Measurements from ENCODE around the gene TRIM32. TPM values are rescaled to one million over a fixed set of nuclear protein-coding genes. Genes with fewer than 3 reads are reported as not detected.

TRIM32 gene
- polyA plus RNA-seq, 2 of the 4 experiments (the other 2 are of a cell fraction) = 17.6 to 23.8 TPM

DNA sequence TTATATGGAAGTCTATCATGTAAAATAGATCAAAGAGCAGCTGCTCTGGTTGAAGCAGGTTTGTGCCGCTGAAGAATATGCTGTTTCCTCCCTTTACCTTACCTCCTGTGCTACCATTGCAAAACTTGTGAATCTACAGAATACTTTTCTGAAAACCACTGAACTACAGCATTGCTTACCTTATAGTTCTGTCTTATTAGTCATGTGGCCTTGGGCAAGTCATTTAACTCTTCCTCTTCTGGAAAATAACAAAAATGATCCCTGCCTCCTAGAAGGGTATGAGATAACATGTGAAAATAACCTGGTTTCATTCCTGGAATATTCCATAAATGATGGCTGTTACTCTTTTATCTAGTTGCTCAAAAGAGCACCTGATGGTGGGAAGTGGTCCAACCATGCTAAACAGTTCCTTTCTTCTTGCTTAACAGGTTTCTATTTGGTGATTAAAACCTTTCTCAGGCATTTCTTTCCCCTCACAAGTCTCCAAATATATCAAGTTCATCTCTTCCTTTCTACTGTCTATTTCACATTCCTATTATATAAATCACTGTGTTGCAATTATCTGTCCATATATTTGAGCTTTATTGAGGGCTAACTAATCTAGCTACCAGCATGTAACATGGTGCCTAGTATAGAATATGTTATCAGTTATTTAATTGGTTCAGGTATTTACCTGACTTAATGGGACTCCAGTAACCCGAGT, 15.0 kb downstream of the TRIM32 start (continued):
- TF ChIP-seq, protein P1, sequence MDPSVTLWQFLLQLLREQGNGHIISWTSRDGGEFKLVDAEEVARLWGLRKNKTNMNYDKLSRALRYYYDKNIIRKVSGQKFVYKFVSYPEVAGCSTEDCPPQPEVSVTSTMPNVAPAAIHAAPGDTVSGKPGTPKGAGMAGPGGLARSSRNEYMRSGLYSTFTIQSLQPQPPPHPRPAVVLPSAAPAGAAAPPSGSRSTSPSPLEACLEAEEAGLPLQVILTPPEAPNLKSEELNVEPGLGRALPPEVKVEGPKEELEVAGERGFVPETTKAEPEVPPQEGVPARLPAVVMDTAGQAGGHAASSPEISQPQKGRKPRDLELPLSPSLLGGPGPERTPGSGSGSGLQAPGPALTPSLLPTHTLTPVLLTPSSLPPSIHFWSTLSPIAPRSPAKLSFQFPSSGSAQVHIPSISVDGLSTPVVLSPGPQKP (IDR thresholded peaks at IDR 0.05; ENCODE audit: low read depth, low read length) = no peak
- TF ChIP-seq HOXB13 (CRISPR knock-in tag; IDR thresholded peaks at IDR 0.05; ENCODE audit: low read depth) = no peak
- no peak for TF ChIP-seq CTCF (IDR thresholded peaks at IDR 0.05)
- no peak for TF ChIP-seq SREBF2 (IDR thresholded peaks at IDR 0.05)
- TF ChIP-seq RCOR1 (IDR thresholded peaks at IDR 0.05; ENCODE audit: low read depth, low read length) = no peak
- TF ChIP-seq, protein P2, sequence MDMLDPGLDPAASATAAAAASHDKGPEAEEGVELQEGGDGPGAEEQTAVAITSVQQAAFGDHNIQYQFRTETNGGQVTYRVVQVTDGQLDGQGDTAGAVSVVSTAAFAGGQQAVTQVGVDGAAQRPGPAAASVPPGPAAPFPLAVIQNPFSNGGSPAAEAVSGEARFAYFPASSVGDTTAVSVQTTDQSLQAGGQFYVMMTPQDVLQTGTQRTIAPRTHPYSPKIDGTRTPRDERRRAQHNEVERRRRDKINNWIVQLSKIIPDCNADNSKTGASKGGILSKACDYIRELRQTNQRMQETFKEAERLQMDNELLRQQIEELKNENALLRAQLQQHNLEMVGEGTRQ (IDR thresholded peaks at IDR 0.05) = no peak

DNA sequence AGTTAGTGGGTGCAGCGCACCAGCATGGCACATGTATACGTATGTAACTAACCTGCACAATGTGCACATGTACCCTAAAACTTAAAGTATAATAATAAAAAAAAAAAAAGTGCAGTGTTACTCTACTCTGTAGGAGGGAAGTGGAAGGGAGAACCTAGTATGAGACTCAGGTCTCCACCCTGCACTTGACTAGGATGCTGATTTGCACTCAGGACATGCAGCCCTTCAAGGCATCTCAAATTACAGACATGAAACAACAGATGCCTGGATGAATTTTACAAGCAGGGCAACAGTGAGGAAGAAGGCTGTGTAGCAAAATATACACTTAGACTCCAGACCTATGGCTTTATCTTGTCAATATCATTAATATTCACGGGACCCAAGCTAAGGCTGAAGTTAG, 16.5 kb downstream of the TRIM32 start:
- 92% methylated on average over 3 of the region's 3 CpGs for WGBS (ENCODE audit: missing lambda C conversion rate)
- TF ChIP-seq, protein P3, sequence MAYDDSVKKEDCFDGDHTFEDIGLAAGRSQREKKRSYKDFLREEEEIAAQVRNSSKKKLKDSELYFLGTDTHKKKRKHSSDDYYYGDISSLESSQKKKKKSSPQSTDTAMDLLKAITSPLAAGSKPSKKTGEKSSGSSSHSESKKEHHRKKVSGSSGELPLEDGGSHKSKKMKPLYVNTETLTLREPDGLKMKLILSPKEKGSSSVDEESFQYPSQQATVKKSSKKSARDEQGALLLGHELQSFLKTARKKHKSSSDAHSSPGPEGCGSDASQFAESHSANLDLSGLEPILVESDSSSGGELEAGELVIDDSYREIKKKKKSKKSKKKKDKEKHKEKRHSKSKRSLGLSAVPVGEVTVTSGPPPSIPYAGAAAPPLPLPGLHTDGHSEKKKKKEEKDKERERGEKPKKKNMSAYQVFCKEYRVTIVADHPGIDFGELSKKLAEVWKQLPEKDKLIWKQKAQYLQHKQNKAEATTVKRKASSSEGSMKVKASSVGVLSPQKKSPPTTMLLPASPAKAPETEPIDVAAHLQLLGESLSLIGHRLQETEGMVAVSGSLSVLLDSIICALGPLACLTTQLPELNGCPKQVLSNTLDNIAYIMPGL (CRISPR knock-in tag; IDR thresholded peaks at IDR 0.05; ENCODE audit: borderline replicate concordance) = no peak
- TF ChIP-seq, protein P4, sequence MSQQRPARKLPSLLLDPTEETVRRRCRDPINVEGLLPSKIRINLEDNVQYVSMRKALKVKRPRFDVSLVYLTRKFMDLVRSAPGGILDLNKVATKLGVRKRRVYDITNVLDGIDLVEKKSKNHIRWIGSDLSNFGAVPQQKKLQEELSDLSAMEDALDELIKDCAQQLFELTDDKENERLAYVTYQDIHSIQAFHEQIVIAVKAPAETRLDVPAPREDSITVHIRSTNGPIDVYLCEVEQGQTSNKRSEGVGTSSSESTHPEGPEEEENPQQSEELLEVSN (IDR thresholded peaks at IDR 0.05; ENCODE audit: borderline replicate concordance, low read depth) = no peak
- TF ChIP-seq SMC3 (IDR thresholded peaks at IDR 0.05) = no peak
- no peak for TF ChIP-seq FOXS1 (CRISPR knock-in tag; IDR thresholded peaks at IDR 0.05)
- TF ChIP-seq KDM1A (IDR thresholded peaks at IDR 0.05; ENCODE audit: low read depth) = no peak
- no peak for TF ChIP-seq ESRRA (IDR thresholded peaks at IDR 0.05; ENCODE audit: borderline replicate concordance, low read length)
- no peak for TF ChIP-seq EHMT2 (IDR thresholded peaks at IDR 0.05; ENCODE audit: low read depth)
- CTCF ChIA-PET = no interaction called here
- ATAC-seq (no peak), FAIRE-seq (no peak), DNase-seq (ENCODE audit: low read depth in 1 of 2, low spot score in 1 of 2) (no peak)
- no peak overlapping the region for H3K27ac ChIP-seq
- H3K9me3 ChIP-seq = no peaks in the 10 kb centered on the region
- peaks cover 9% of the 10 kb centered on the region; the same call in 1 of the 3 replicates for H3K4me1 ChIP-seq
- H3K4me3 ChIP-seq = no peak overlapping the region
- POLR2A ChIA-PET = no interaction called here
- no peak overlapping the region for H3K4me2 ChIP-seq

DNA sequence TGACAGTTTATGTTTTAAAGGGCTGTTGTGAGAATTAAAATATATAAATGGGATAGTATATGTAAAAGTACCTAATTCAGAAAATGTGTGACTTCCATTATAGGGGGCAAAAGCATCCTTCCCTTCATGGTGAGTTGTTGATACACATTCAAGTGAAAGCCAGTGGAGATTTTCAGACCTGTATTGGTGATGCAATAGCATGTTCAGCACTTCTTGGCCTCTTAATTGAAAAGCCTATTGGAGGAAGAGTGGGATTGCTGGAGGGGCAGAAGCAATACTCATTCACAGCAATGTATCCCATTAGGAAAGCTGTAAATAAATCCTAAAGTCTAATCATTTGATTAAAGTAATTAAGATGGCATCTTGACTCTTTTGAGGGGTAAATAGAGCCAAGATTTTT, 17.4 kb downstream of the TRIM32 start:
- no peak overlapping the region for H3K4me2 ChIP-seq
- ChIA-PET CTCF (interaction anchor here (0.9 kb wide), 1 partner anchor 33 kb away, joined by 3 read pairs; no protein-coding TSS in a partner anchor), POLR2A (no interaction called here)
- ATAC-seq (no peak), DNase-seq (ENCODE audit: low read depth in 1 of 2, low spot score in 1 of 2) (no peak), FAIRE-seq (no peak)
- peaks cover 9% of the 10 kb centered on the region; the same call in 1 of the 3 replicates for H3K4me1 ChIP-seq
- no peaks in the 10 kb centered on the region for H3K9me3 ChIP-seq
- no peak overlapping the region for H3K4me3 ChIP-seq
- H3K27ac ChIP-seq = no peak overlapping the region
- no peak for TF ChIP-seq RARB (CRISPR knock-in tag; IDR thresholded peaks at IDR 0.05)
- no peak for TF ChIP-seq CTCF (IDR thresholded peaks at IDR 0.05)
- TF ChIP-seq PBX3 (IDR thresholded peaks at IDR 0.05) = no peak
- TF ChIP-seq EHMT2 (IDR thresholded peaks at IDR 0.05; ENCODE audit: low read depth) = no peak
- no peak for TF ChIP-seq EHF (CRISPR knock-in tag; IDR thresholded peaks at IDR 0.05)
- no peak for TF ChIP-seq HDAC2 (IDR thresholded peaks at IDR 0.05)
- TF ChIP-seq GATA3 (IDR thresholded peaks at IDR 0.05; ENCODE audit: borderline replicate concordance) = no peak
- no peak for TF ChIP-seq CBX8 (IDR thresholded peaks at IDR 0.05)
- TF ChIP-seq, protein P3 (CRISPR knock-in tag; IDR thresholded peaks at IDR 0.05; ENCODE audit: borderline replicate concordance) = no peak
